ENCODE data around the gene SLC9B1.

DNA sequence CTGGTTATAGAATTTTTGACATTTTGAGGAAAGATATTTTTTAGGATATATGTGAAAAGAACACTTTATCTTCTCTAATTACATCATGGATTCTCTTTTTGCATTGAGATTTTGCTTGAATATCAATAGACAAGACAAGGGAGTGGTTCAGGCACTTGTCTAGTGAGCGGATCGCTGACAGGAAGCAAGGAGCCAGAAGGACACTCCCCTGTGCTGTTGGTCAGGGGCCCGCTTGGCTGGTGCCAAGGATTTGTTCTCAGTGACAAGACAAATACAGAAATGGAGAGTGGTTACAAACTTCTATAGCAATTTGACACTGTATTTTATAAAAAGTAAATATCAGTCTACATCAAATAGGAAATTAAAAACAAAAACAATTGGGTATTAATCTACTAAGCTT, 60.0 kb downstream of the SLC9B1 start:
- TF ChIP-seq, protein P1, sequence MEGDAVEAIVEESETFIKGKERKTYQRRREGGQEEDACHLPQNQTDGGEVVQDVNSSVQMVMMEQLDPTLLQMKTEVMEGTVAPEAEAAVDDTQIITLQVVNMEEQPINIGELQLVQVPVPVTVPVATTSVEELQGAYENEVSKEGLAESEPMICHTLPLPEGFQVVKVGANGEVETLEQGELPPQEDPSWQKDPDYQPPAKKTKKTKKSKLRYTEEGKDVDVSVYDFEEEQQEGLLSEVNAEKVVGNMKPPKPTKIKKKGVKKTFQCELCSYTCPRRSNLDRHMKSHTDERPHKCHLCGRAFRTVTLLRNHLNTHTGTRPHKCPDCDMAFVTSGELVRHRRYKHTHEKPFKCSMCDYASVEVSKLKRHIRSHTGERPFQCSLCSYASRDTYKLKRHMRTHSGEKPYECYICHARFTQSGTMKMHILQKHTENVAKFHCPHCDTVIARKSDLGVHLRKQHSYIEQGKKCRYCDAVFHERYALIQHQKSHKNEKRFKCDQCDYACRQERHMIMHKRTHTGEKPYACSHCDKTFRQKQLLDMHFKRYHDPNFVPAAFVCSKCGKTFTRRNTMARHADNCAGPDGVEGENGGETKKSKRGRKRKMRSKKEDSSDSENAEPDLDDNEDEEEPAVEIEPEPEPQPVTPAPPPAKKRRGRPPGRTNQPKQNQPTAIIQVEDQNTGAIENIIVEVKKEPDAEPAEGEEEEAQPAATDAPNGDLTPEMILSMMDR (IDR thresholded peaks at IDR 0.05; ENCODE audit: low read length) = no peak
- no peak for TF ChIP-seq EZH2 (IDR thresholded peaks at IDR 0.05; ENCODE audit: borderline replicate concordance, low read length)

All from OCI-LY1 (cell line).